GOT3 (cell line): ENCODE data around the gene TXNDC5.
"Not testable (repeated sequence)": the region's sequence is repeated elsewhere in the genome, so short reads cannot be mapped to it uniquely, and the experiment has no call there.

Experiments
- DNase-seq: peaks from one replicate; lab custom pipeline; 2025; ENCODE audit warnings: mixed read lengths; lab: John Stamatoyannopoulos, UW

TXNDC5 gene

DNA sequence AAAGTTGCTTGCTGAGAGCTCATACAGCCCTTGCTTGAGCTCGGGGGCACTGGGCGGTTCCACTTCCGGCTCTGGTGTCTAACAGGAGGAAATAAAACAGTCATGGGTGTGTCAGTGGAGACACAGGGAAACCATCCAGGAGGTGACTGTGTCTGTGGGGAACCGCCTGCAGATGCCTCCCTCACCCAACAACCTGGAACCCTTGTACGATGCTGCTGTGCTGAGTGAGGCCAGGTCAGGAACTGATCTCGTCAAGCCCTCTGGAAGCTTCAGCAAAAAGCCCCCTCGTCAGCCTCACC is 15.5 kb downstream of the TXNDC5 start:
- DNase-seq, result no peak

DNA sequence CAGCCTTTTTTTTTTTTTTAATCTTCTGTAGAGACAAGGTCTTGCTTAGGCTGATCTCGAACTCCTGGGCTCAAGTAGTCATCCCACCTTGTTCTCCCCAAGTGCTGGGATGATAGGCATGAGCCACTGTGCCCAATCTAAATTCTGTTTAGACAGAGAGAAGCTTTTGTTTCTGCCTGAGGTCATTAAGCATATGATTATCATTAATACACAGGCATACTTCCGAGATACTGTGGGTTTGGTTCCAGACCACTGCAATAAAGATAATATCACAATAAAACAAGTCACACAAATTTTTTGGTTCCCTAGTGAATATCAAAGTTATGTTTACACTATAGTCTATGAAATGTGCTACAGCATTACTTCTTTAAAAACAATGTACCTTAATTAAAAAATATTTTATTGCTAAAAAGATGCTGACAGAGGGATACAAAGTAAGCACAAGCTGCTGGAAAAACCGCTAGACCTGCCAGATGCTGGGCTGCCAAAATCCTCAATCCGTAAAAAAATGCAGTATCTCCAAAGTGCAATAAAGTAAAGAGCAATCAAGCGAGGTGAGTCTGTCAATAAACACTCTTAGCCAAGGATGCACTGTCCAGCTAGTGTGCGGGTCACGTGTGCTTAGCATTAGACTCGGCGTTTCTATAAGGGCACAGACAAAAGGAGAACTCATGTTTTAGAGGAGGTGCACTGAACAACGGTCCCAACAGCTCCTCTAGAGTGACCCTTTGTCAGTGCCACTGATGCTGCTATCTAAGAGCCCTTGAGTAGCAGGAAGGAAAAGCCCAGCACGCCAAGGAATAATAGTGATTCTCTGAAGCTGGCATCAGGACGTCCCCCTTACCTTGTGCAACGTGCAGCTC is 16.1 kb downstream of the TXNDC5 start:
- no peak for DNase-seq

DNA sequence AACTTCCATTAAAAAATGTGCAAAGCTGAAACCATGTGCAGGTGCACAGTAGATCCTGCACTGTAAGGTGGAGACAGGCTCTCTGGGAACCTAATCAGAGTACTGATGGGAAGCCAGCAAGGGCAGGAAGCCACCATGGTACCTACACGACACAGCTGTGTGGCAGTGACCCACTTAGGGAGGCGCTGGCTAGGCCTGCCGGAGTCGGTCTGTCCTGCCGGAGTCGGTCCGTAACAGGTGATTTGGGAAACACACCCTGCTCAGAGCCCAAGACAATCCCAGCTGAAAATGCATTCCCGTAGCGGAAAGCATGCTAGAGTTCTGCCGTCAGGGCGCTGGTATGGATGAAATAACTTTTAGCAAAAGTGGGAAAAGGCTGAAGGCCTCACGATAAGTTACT is 17.2 kb downstream of the TXNDC5 start:
- no peak for DNase-seq

DNA sequence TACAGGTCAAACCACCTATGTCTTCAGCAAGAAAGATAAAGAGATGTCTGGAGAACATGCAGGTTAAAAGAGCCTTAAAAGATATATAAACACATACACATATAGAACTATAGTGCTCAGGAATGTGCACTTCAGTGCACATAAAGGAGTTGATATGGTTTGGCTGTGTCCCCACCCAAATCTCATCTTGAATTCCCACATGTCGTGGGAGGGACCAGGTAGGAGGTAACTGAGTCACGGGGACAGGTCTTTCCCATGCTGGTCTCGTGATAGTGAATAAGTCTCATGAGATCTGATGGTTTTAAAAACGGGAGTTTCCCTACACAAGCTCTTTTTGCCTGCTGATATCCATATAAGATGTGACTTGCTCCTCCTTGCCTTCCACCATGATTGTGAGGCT is 18.2 kb downstream of the TXNDC5 start:
- not testable (repeated sequence) for DNase-seq

DNA sequence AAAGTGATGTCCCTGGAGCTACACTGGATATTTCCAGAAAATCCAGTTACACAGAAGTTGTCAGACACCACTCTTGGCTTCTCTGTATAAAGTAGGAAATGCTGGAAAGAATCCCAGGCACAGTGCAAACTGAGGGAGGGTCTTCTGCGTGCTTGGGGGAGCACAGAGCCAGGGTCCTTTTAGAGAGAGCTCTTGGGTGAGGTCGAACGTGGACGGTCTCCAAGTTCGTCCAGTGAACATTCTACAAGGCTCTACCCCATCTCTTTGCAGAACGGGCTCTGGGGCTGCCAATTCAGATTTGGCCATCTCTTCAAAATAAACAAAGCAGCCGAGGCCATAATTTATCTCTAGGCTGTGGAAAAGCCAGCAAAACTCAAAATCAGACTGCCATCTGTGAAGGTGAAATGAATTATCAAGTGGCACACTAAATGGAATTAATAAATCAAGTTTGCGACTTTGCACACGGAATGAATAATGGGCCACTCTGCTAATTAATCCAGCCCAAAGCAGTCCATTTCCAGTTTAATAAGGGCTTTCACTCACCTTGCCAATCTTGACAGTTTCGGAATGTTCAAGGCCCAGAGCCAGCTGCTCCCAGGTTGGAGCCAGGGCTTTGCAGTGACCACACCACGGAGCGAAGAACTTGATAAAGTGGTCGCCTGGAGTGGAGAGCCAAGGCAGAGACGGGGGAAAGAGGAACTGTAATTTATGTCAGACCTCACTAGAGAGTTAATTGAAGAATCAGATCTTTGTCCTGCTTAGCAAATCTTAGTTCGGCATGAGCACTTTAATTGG is 19.3 kb downstream of the TXNDC5 start:
- no peak for DNase-seq

DNA sequence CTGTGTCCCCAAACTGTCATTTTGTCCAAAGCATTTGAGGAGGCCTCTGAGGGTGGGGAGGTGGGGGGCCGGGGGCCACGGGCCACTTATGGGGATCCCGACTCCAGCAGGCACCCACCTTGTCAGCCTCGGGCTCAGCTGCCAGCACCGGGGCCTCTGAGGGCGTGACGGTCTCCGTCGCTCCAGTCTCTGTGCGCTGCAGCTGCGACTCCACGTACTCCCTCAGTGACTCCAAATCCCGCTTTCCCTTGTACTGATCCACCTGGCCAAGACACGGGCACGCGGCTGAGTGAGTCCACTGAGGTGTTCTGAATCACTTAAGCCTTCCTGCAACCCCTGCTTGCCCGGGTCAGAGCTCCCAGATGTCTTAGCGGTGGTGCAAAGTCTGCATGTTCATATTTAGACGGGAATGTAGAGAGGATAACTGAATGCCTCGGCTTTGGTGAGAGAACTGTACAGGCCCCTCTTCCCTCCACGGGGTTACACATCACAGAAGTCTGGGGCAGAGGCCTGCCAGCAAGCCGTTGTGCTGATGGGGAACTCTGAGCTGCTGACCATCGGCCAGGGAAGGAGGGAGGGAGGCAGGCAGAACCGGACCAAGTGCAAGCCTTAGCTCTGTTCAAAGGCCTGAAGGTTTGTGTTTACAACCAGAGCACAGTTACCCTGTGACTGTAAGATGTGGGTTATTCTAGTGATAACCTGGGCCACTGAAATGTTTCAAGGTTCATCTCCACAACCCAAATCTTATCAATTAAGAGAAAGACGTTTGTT is 21.8 kb downstream of the TXNDC5 start:
- DNase-seq, result no peak

DNA sequence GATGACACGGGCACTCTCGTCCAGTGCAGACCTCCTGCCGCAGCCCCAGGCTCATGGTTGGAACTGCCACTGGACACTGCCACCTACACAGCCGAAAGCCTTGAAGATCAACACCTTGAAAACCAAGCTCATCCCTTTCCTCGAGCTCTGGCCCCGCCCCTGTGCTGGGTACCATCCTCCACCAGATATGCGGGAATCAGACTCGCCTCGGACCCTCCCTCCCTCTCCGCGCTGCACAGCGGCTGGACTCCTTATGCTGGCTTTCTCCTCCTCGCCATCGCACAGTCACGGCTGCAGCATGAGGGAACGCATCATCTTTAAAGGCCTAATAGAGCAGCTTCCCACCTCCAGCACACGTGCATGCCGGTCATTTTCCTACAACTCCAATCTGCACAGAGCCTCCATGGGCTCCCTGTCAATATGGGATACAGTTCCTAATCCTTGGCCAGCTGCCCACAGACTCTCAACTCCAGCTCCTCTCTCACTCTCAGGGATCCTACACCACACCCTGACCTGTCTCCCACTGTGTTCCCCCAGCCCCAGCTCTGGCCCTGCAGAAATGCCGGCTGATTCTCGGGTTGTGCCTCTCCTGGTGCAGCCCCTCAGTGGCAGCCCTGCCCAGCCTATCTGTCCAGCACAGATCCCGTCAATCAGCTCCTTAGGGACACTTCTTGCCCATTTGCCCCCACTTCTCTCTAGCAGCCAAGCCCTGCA is 23.2 kb downstream of the TXNDC5 start:
- no peak for DNase-seq

DNA sequence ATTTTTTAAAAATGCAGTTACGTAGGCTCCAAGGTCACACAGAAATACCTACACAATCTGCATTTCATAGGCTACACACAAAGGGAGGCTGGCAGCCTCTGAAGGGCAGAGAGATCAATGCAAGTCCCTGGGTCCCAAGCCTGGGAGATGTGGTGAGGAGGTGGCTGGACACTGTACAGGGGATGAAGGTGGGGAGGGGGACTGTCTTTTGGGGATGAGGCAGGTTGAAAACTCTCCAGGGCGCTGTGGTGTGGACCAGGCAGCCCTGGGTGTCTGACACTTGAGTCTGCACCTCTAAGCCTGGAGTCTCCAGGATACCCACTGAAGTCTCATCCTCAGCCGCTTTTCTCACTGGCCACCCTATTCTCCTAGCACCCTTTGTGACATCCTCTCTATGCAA is 24.5 kb downstream of the TXNDC5 start:
- DNase-seq, result no peak

DNA sequence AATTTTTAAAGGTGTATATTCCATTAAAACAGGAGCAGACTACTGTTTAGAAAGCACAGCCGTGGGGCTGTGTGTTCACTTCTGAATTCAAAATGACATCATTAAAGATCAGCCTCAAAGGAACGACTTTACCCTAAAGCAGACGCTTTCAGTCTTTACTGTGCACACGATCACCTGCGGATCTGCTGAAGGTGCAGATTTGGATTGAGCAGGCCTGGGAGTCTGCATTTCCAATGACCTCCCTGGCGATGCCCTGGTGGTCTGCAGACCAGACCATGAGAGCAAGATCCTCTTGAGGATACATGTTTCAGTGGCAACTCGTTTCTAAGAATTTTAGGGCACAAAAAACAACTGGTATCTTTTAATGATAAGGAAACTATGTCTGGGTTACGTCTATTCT is 27.2 kb downstream of the TXNDC5 start:
- no peak for DNase-seq

DNA sequence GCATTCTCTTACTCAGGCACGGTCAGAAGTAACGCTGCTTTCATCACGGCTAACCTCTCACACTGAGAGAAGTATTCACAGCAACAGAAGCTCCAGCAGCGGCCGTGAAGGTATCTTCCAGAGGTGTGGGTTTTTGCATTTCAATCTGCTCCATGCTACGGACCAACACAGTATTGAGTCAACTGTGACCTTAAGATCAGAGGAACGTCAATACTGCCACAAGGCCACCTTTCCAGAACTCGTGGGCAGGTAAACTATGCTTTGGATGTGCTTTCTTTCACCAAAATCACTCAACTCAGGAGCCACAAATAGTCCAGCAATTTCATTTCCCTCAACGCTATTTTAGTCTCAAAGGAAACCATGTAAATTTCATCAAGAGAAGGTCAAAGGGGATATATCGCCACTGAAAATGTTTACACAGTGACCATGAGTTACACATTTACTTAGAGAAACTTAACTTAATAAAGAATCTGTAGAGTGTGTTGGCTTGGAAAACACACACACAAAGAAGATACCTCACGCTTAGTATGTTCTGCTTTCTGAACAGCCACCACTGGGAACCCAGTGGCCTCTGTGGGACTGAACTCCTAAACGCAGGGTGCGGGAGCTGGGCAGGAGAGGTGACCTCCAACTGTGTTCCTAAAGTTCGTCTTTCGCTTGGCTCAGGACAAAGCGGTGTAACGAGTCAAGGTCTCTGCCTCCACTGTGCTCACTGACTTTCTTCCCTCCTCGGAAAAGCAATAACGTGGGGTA is 27.9 kb downstream of the TXNDC5 start:
- DNase-seq, result no peak

DNA sequence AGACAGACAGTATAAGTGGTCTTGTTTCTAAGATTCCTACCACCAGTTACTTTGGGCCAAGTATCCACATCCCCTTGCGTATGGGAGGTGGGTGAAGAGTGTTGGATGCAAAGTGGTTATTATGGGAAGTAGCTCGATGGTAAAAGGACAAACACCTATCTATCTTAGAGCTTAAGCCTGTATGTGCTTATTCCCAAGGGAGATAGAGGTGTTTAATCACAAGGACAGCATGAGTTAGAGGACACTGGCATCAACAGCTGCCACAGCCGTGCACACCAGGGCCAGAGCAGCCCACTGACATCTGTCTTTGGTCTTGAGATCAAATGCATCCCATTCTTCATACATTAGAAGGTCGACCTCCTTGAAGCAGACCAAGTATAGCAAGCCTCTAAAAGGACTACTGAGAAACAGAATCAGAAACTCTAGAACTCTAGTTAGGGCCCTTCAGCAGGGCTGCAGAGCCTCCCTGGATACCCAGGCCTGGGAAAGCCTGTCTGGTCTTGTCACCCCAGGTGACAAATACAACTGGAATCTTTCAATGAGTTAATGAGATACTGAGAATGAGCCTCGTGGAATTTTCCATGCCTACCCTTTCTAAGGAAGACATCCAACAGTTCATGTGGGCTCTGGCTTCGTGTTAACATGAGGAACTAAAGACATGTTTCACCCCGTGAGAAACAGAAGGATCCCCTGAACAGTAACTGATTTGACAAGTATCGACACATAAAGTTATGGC is 28.7 kb downstream of the TXNDC5 start:
- no peak for DNase-seq

DNA sequence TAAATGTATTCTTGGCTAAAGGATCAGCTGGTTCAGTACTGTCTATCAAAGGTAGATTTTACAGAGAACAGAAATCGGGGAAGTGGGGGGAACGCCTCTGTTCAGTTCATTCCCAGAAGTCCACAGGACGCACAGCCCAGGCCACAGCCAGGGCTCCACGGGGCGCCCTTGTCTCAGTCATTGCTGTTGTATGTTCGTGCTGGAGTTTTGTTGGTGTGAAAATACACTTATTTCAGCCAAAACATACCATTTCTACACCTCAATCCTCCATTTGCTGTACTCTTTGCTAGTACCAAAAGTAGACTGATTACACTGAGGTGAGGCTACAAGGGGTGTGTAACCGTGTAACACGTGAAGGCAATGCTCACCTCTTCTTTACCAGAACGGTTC is 29.9 kb downstream of the TXNDC5 start:
- DNase-seq, result no peak

DNA sequence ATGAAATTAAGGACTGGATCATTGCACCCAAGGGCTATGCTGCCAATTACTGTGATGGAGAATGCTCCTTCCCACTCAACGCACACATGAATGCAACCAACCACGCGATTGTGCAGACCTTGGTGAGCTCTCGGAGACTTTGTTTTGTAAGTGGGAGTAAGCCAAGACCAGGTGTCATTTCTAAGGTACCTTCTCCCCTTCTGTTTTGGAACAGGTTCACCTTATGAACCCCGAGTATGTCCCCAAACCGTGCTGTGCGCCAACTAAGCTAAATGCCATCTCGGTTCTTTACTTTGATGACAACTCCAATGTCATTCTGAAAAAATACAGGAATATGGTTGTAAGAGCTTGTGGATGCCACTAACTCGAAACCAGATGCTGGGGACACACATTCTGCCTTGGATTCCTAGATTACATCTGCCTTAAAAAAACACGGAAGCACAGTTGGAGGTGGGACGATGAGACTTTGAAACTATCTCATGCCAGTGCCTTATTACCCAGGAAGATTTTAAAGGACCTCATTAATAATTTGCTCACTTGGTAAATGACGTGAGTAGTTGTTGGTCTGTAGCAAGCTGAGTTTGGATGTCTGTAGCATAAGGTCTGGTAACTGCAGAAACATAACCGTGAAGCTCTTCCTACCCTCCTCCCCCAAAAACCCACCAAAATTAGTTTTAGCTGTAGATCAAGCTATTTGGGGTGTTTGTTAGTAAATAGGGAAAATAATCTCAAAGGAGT is 30.4 kb downstream of the TXNDC5 start:
- no peak for DNase-seq

DNA sequence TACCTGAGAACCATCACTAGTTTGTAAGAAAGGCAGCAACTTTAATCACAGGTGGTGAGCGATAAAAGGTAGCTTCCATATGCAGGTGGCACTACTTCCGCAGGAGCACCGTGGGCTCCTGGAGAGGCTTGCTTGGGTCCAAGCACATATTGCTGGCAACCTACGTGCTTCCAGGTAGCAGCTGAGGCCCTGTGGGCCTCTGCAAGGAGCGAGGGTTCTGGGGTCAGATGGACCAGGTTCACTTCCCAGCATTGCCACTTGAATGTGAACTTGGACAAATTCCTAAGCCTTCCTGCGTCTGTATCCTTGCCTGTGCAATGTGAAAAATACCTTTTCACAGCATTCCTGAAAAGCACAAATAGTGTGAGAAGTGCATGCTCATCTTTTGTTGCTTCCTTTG is 31.0 kb downstream of the TXNDC5 start:
- DNase-seq, result no peak

DNA sequence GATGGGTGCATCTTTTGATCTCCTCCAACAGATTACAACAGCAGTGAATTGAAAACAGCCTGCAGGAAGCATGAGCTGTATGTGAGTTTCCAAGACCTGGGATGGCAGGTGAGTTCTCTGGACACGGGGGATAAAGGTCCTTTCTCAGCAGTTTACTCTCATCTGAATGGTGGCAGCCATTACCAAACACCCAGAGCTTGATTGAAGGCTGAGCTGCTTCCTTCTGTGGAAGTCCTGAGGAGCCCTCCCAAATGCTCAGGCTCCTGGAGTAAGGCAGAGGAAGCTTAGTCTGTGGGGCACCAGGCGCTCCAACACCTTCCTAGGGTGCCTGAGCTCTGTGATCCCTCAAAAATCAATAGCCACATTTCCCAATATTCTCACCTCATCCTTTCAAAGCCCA is 31.5 kb downstream of the TXNDC5 start:
- no peak for DNase-seq

DNA sequence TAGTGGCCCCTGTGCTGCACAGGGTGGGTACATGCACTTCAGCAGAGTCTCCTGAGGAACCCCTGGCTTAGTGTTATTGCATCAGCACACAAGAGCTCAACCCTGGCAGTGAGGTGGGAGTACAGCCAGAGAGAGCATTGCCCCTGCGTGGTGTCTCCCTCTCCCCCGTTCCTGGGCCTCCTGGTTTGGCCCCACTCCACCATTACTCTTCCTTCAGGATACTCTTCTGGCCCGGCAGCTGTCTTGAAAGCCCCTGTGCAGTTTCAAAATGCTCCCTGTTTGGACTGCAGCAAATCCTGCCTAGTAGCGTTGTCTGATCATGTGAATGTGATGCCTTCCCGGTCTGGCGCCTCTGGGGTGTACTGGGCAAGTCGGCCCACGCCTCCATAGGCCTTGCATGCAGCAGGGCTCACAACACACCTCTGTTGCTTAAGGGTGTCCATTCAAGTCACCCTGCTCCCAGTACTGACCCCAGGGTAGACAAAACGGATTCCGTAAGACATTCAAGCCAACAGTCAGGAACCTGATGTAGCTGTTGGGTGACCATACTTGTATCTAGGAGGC is 32.1 kb downstream of the TXNDC5 start:
- DNase-seq, result no peak

DNA sequence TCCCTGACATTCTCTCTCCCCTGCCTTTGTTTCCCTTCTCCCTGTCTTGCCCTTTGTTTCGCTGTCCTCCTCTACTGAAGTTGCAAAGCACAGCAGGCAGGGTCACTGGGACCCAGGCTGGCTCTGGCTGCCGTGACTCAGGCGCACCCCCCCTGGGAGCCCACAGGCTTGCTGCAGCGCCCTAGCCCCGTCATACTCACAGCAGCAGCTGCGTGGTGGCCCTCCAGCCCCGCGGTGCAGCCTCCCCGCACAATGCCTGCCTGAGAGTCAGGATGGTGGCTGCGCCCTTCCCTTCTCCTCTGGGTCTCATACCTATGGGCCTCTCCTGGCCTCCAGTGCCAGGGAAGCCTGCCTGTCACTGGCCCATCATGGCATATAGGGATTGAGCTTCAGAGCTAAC is 41.7 kb downstream of the TXNDC5 start:
- no peak for DNase-seq

DNA sequence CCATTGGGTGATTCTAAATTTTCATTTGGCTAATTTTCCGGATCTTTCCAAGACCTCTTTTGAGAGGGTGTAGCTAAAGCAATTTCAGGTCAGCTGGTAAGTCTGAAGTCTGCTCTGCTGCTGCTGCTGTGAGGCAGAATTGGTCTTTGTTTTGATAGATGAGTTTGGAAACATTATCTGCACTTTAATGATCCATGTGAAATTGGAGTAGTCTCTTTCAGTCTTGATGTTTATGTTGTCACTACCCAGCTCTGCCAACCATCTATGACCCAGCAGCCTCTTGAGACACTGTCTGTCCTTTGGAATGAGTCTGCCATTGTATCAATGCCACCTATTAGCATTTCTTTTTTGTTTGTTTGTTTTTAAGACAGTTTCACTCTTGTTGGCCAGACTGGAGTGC is 44.1 kb downstream of the TXNDC5 start:
- DNase-seq, result no peak

DNA sequence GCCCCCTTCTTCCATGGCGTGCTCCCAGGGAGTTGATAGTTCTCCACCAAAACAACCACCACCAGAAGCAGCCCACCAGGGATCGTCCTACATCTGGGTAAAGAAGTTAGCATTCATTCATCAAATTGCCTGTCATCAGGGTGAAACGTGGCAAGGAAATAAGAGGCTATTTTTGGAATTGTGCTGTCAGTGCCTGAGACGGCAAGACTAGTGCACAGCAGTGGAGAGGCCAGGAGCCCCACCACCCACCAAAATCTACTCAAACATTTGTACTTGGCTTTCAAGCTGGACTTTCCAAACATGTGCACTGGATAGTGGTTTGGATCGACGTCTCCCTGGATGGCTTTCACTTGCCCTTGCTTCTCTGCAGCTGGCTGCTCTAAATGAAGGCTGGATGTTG is 44.8 kb downstream of the TXNDC5 start:
- DNase-seq, result no peak

DNA sequence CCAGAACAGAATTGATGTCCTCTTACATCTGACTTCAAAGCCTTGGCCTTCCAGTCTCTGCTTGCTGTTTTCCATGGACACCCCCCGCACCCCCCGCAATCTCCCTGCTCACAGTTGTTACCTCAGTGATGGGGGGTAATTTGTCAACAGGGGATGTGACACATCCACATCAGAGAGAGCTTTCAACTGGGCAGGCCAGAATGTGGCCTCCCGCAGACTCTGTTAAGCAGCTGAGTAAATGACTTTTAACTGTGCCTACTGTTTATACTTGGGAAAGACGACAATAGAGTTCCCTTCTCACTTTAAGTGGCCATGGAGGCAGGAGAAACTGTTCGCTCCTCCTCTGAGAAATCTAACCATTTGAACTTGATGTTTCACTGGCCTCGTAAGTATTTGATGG is 51.0 kb downstream of the TXNDC5 start:
- DNase-seq, result no peak
